Prostate gland (tissue), 2 donors: ENCODE data around the gene MBLAC1.

Experiments
- CTCF ChIP-seq, 4 experiments: fragments of 200-600 bp in 2 of 4; fragments of 450-650 bp in 2 of 4; sonication (generic) in 2 of 4; IDR thresholded peaks; 1 replicate in 3 of 4; 2 replicates in 1 of 4; pipeline ENCODE4 v1.5.1; 2016 to 2019; ENCODE audit warnings: antibody characterized with exemption in 4 of 4, mild to moderate bottlenecking in 2 of 4, moderate library complexity in 2 of 4
- POLR2AphosphoS5 ChIP-seq: sonication (generic); formaldehyde crosslinking; IDR thresholded peaks from one replicate; pipeline ENCODE4 v1.6.1; 2017; ENCODE audit warnings: antibody characterized with exemption

GRCh38 chr7:100153708-100154535, 27.2 kb downstream of the MBLAC1 start:
- TF ChIP-seq CTCF (IDR thresholded peaks at IDR 0.05) (no peak), POLR2AphosphoS5 (no peak)
